HEK293 (cell line): ENCODE data around the gene DDX18.
A peak's percentile ranks its signal among the peaks of the same experiment; 100 is the strongest.

Experiments used
- CTCF ChIA-PET: fragments of 350-600 bp; formaldehyde crosslinking; extraction: SDS; loops from one replicate; lab custom pipeline; 2021; ENCODE audit warnings: antibody characterized with exemption; lab: Yijun Ruan, JAX
- POLR2A ChIA-PET: fragments of 300-600 bp; formaldehyde crosslinking; extraction: SDS; loops from one replicate; lab custom pipeline; 2020; ENCODE audit warnings: antibody characterized with exemption, inconsistent platforms; lab: Yijun Ruan, JAX
- H3K27ac ChIP-seq: fragments of 200-500 bp; sonication (Bioruptor generic); 2 replicates; pipeline ENCODE4 v1.5.1; 2014; ENCODE audit warnings: low read depth, low read length, control low read depth, inconsistent platforms; ENCODE audit errors: extremely low read depth
- H3K36me3 ChIP-seq, 2 experiments: fragments of 200-500 bp in 1 of 2; sonication (Bioruptor generic) in 1 of 2; 1 replicate in 1 of 2; 2 replicates in 1 of 2; pipeline ENCODE4 v1.5.1; 2014 to 2017; ENCODE audit warnings: inconsistent platforms in 2 of 2, low read length in 2 of 2; ENCODE audit not compliant: control insufficient read depth in 2 of 2, insufficient read depth in 1 of 2
- H3K4me1 ChIP-seq: fragments of 200-500 bp; sonication (Bioruptor generic); 2 replicates; pipeline ENCODE4 v1.5.1; 2014; ENCODE audit warnings: mild to moderate bottlenecking, low read length, inconsistent platforms; ENCODE audit not compliant: control insufficient read depth, insufficient read depth
- H3K4me3 ChIP-seq: 2 replicates; pipeline ENCODE4 v1.5.1; 2011; ENCODE audit warnings: low read depth, mild to moderate bottlenecking, control low read depth, low read length, moderate library complexity
- H3K9me3 ChIP-seq: fragments of 200-500 bp; sonication (Bioruptor generic); 2 replicates; pipeline ENCODE4 v1.5.1; 2014; ENCODE audit warnings: low read depth, low read length, inconsistent platforms; ENCODE audit not compliant: control insufficient read depth, insufficient read depth
- ATF2 ChIP-seq: fragments of 450-650 bp; formaldehyde crosslinking; IDR thresholded peaks from 2 replicates; pipeline ENCODE4 v1.5.1; 2016; ENCODE audit warnings: missing biosample characterization, missing genetic modification characterization, low read depth
- GFI1B ChIP-seq: fragments of 450-650 bp; formaldehyde crosslinking; IDR thresholded peaks from 2 replicates; pipeline ENCODE4 v1.5.1; 2016; ENCODE audit warnings: missing biosample characterization, missing genetic modification characterization
- KLF7 ChIP-seq: fragments of 450-650 bp; formaldehyde crosslinking; IDR thresholded peaks from 2 replicates; pipeline ENCODE4 v1.5.1; 2016; ENCODE audit warnings: missing biosample characterization, missing genetic modification characterization, borderline replicate concordance
- KLF9 ChIP-seq: fragments of 450-650 bp; formaldehyde crosslinking; IDR thresholded peaks from 2 replicates; pipeline ENCODE4 v1.5.1; 2016; ENCODE audit warnings: missing biosample characterization, missing genetic modification characterization, low read depth
- SALL2 ChIP-seq: fragments of 450-650 bp; formaldehyde crosslinking; IDR thresholded peaks from 2 replicates; pipeline ENCODE4 v1.5.0; 2017; ENCODE audit warnings: missing biosample characterization, mild to moderate bottlenecking, missing genetic modification characterization, borderline replicate concordance
- SETDB1 ChIP-seq: IDR thresholded peaks from one replicate; pipeline ENCODE4 v1.6.1; 2017; ENCODE audit warnings: mild to moderate bottlenecking, low read length, moderate library complexity, mixed read lengths; ENCODE audit not compliant: insufficient read length
- TSHZ1 ChIP-seq: fragments of 450-650 bp; formaldehyde crosslinking; IDR thresholded peaks from 2 replicates; pipeline ENCODE4 v1.5.1; 2016; ENCODE audit warnings: missing biosample characterization, missing genetic modification characterization, borderline replicate concordance
- ZBTB20 ChIP-seq: fragments of 450-650 bp; formaldehyde crosslinking; IDR thresholded peaks from 2 replicates; pipeline ENCODE4 v1.5.1; 2016; ENCODE audit warnings: missing biosample characterization, missing genetic modification characterization
- ZNF16 ChIP-seq: fragments of 450-650 bp; formaldehyde crosslinking; IDR thresholded peaks from 2 replicates; pipeline ENCODE4 v1.5.1; 2016; ENCODE audit warnings: low read depth, missing biosample characterization, missing genetic modification characterization
- ZNF175 ChIP-seq: fragments of 450-650 bp; formaldehyde crosslinking; IDR thresholded peaks from 2 replicates; pipeline ENCODE4 v1.5.1; 2016; ENCODE audit warnings: missing biosample characterization, missing genetic modification characterization
- ZNF2 ChIP-seq: fragments of 450-650 bp; formaldehyde crosslinking; IDR thresholded peaks from 2 replicates; pipeline ENCODE4 v1.5.1; 2016; ENCODE audit warnings: missing biosample characterization, missing genetic modification characterization
- ZNF211 ChIP-seq: fragments of 450-650 bp; formaldehyde crosslinking; IDR thresholded peaks from 2 replicates; pipeline ENCODE4 v1.5.1; 2016; ENCODE audit warnings: low read depth, missing biosample characterization, missing genetic modification characterization
- ZNF221 ChIP-seq: fragments of 450-650 bp; formaldehyde crosslinking; IDR thresholded peaks from 2 replicates; pipeline ENCODE4 v1.5.1; 2017; ENCODE audit warnings: missing biosample characterization, missing genetic modification characterization, borderline replicate concordance
- ZNF311 ChIP-seq: fragments of 450-650 bp; formaldehyde crosslinking; IDR thresholded peaks from 2 replicates; pipeline ENCODE4 v1.5.1; 2017; ENCODE audit warnings: missing biosample characterization, missing genetic modification characterization, borderline replicate concordance
- ZNF354C ChIP-seq: fragments of 450-650 bp; formaldehyde crosslinking; IDR thresholded peaks from 2 replicates; pipeline ENCODE4 v1.5.1; 2016; ENCODE audit warnings: missing biosample characterization, missing genetic modification characterization, low read depth, borderline replicate concordance
- ZNF394 ChIP-seq: fragments of 450-650 bp; formaldehyde crosslinking; IDR thresholded peaks from 2 replicates; pipeline ENCODE4 v1.5.1; 2016; ENCODE audit warnings: missing biosample characterization, missing genetic modification characterization, mild to moderate bottlenecking, moderate library complexity, borderline replicate concordance
- ZNF560 ChIP-seq: fragments of 450-650 bp; formaldehyde crosslinking; IDR thresholded peaks from 2 replicates; pipeline ENCODE4 v1.5.1; 2017; ENCODE audit warnings: missing biosample characterization, missing genetic modification characterization, borderline replicate concordance
- ZNF658 ChIP-seq: fragments of 450-650 bp; formaldehyde crosslinking; IDR thresholded peaks from 2 replicates; pipeline ENCODE4; 2016; ENCODE audit warnings: missing biosample characterization, missing genetic modification characterization
- ZNF704 ChIP-seq: fragments of 450-650 bp; formaldehyde crosslinking; IDR thresholded peaks from 2 replicates; pipeline ENCODE4 v1.5.1; 2016; ENCODE audit warnings: missing biosample characterization, missing genetic modification characterization
- ZNF707 ChIP-seq: fragments of 450-650 bp; formaldehyde crosslinking; IDR thresholded peaks from 2 replicates; pipeline ENCODE4 v1.5.1; 2016; ENCODE audit warnings: missing biosample characterization, missing genetic modification characterization
- TF ChIP-seq, protein P1 (sequence below): fragments of 450-650 bp; formaldehyde crosslinking; IDR thresholded peaks from 2 replicates; pipeline ENCODE4 v1.5.1; 2016; ENCODE audit warnings: missing biosample characterization, missing genetic modification characterization
- TF ChIP-seq, protein P2 (sequence below): fragments of 450-650 bp; formaldehyde crosslinking; IDR thresholded peaks from 2 replicates; pipeline ENCODE4 v1.5.1; 2017; ENCODE audit warnings: missing biosample characterization, missing genetic modification characterization
- TF ChIP-seq, protein P3 (sequence below): fragments of 450-650 bp; formaldehyde crosslinking; IDR thresholded peaks from 2 replicates; pipeline ENCODE4 v1.5.1; 2017; ENCODE audit warnings: missing biosample characterization, missing genetic modification characterization

The DDX18 gene

GRCh38 chr2:117814417-117815264 is at the start of gene DDX18:
Gene DDX18 (plus strand): TSS chr2:117814691. CDS start chr2:117814778, 87 bp downstream.
- POLR2A ChIA-PET: interaction anchor here (0.7 to 1.0 kb wide), 2 partner anchors 19 to 189 kb away, joined by 3 read pairs; no protein-coding TSS in a partner anchor
- H3K4me3 ChIP-seq: peak within 1 kb of the TSS; percentile 73
- peak within 1 kb of the TSS; percentile 20; the same call in 1 of the 2 replicates for H3K27ac ChIP-seq
- peaks cover 23 to 39% of the 10 kb centered on the region in 2 experiments for H3K36me3 ChIP-seq
- no peaks in the 10 kb centered on the region for H3K9me3 ChIP-seq
- CTCF ChIA-PET: interaction anchor here (0.7 to 3.3 kb wide), 33 partner anchors 8 to 295 kb away, joined by 3 to 55 read pairs (median 4); partner anchors contain the start of gene INSIG2
- peaks cover 4% of the 10 kb centered on the region; the same call in 1 of the 2 replicates for H3K4me1 ChIP-seq
- TF ChIP-seq KLF9 (tag by site-specific recombination) (no peak; the same call in 1 of the 2 replicates), ZNF560 (no peak), ZNF16 (tag by site-specific recombination) (no peak), ATF2 (tag by site-specific recombination) (no peak), ZNF311 (tag by site-specific recombination) (no peak), ZNF354C (tag by site-specific recombination) (no peak), KLF7 (tag by site-specific recombination) (no peak), TSHZ1 (tag by site-specific recombination) (no peak), SALL2 (no peak), ZNF221 (tag by site-specific recombination) (no peak), ZNF175 (tag by site-specific recombination) (no peak), ZNF707 (tag by site-specific recombination) (no peak), SETDB1 (peak; percentile 69), ZNF658 (tag by site-specific recombination) (no peak), ZNF211 (tag by site-specific recombination) (no peak), ZBTB20 (tag by site-specific recombination) (peak; percentile 12; the same call in 1 of the 2 replicates), ZNF2 (tag by site-specific recombination) (peak; percentile 93), ZNF394 (peak; percentile 74; the same call in 1 of the 2 replicates), GFI1B (no peak), ZNF704 (tag by site-specific recombination) (no peak)
- TF ChIP-seq, protein P1, sequence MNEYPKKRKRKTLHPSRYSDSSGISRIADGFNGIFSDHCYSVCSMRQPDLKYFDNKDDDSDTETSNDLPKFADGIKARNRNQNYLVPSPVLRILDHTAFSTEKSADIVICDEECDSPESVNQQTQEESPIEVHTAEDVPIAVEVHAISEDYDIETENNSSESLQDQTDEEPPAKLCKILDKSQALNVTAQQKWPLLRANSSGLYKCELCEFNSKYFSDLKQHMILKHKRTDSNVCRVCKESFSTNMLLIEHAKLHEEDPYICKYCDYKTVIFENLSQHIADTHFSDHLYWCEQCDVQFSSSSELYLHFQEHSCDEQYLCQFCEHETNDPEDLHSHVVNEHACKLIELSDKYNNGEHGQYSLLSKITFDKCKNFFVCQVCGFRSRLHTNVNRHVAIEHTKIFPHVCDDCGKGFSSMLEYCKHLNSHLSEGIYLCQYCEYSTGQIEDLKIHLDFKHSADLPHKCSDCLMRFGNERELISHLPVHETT (tag by site-specific recombination): peak; percentile 75; the same call in 1 of the 2 replicates
- TF ChIP-seq, protein P2, sequence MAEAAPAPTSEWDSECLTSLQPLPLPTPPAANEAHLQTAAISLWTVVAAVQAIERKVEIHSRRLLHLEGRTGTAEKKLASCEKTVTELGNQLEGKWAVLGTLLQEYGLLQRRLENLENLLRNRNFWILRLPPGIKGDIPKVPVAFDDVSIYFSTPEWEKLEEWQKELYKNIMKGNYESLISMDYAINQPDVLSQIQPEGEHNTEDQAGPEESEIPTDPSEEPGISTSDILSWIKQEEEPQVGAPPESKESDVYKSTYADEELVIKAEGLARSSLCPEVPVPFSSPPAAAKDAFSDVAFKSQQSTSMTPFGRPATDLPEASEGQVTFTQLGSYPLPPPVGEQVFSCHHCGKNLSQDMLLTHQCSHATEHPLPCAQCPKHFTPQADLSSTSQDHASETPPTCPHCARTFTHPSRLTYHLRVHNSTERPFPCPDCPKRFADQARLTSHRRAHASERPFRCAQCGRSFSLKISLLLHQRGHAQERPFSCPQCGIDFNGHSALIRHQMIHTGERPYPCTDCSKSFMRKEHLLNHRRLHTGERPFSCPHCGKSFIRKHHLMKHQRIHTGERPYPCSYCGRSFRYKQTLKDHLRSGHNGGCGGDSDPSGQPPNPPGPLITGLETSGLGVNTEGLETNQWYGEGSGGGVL (tag by site-specific recombination): no peak
- TF ChIP-seq, protein P3, sequence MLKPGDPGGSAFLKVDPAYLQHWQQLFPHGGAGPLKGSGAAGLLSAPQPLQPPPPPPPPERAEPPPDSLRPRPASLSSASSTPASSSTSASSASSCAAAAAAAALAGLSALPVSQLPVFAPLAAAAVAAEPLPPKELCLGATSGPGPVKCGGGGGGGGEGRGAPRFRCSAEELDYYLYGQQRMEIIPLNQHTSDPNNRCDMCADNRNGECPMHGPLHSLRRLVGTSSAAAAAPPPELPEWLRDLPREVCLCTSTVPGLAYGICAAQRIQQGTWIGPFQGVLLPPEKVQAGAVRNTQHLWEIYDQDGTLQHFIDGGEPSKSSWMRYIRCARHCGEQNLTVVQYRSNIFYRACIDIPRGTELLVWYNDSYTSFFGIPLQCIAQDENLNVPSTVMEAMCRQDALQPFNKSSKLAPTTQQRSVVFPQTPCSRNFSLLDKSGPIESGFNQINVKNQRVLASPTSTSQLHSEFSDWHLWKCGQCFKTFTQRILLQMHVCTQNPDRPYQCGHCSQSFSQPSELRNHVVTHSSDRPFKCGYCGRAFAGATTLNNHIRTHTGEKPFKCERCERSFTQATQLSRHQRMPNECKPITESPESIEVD (tag by site-specific recombination): no peak
